Osteocyte (in vitro differentiated cells): ENCODE results near the gene EPHA2. TPM values are rescaled to one million over a fixed set of nuclear protein-coding genes. Genes with fewer than 3 reads are reported as not detected.
"Not testable (repeated sequence)": the region's sequence is repeated elsewhere in the genome, so short reads cannot be mapped to it uniquely, and the experiment has no call there.

ENCODE experiments used
- DNase-seq: peaks from one replicate; pipeline ENCODE4 v3.0.0; 2021; ENCODE audit warnings: mixed read lengths; ENCODE audit not compliant: unreplicated experiment; ENCODE audit errors: extremely low spot score
- H3K27ac Mint-ChIP-seq: one replicate; pipeline ENCODE4 v1.8.0; 2021; ENCODE audit warnings: mild to moderate bottlenecking, mixed read lengths; ENCODE audit not compliant: unreplicated experiment
- H3K27me3 Mint-ChIP-seq: one replicate; pipeline ENCODE4 v1.8.0; 2021; ENCODE audit warnings: mixed read lengths; ENCODE audit not compliant: unreplicated experiment
- H3K36me3 Mint-ChIP-seq: one replicate; pipeline ENCODE4 v1.8.0; 2021; ENCODE audit warnings: mixed read lengths; ENCODE audit not compliant: unreplicated experiment
- H3K4me1 Mint-ChIP-seq: one replicate; pipeline ENCODE4 v1.8.0; 2021; ENCODE audit warnings: mixed read lengths; ENCODE audit not compliant: unreplicated experiment
- H3K4me3 Mint-ChIP-seq: one replicate; pipeline ENCODE4 v1.8.0; 2021; ENCODE audit warnings: mild to moderate bottlenecking, moderate library complexity, mixed read lengths; ENCODE audit not compliant: unreplicated experiment
- H3K9me3 Mint-ChIP-seq: one replicate; pipeline ENCODE4 v1.8.0; 2021; ENCODE audit warnings: mixed read lengths; ENCODE audit not compliant: unreplicated experiment
- total RNA-seq: library from RNA; stranded (reverse); gene quantifications from 2 replicates; pipeline ENCODE4 v1.2.1, GENCODE V29; 2021
- TF ChIP-seq, protein P1 (sequence below): fragments of 200-600 bp; sonication (generic); IDR thresholded peaks from 2 replicates; pipeline ENCODE4 v1.5.0; 2021; ENCODE audit warnings: antibody characterized with exemption, mild to moderate bottlenecking, moderate library complexity

Gene EPHA2
- total RNA-seq, 1 donor from 2014 or later, result 152 TPM

DNA sequence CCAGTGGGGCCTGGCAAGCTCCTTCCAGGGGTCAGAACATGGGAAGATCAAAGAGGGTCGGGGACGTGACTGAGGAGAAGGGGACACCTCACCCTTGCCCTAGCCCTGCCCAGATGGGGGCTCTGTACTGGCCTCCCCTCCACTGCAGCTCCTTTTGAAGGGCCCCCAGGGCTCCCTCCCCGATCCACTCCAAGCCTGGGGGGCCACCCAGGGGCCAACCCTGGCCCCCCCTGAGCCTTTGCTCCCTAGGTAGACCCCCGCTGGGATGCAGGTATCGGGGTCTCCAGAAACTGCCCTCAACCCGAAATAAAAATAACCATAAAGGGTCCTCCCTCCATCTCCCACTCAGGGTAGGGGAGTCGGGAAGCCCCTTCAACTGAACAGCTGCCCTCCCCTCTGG, 45.0 kb downstream of the EPHA2 start:
- TF ChIP-seq, protein P1, sequence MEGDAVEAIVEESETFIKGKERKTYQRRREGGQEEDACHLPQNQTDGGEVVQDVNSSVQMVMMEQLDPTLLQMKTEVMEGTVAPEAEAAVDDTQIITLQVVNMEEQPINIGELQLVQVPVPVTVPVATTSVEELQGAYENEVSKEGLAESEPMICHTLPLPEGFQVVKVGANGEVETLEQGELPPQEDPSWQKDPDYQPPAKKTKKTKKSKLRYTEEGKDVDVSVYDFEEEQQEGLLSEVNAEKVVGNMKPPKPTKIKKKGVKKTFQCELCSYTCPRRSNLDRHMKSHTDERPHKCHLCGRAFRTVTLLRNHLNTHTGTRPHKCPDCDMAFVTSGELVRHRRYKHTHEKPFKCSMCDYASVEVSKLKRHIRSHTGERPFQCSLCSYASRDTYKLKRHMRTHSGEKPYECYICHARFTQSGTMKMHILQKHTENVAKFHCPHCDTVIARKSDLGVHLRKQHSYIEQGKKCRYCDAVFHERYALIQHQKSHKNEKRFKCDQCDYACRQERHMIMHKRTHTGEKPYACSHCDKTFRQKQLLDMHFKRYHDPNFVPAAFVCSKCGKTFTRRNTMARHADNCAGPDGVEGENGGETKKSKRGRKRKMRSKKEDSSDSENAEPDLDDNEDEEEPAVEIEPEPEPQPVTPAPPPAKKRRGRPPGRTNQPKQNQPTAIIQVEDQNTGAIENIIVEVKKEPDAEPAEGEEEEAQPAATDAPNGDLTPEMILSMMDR, result no peak
- Mint-ChIP-seq H3K4me3 (no peak overlapping the region), H3K27me3 (no peaks in the 10 kb centered on the region), H3K4me1 (peaks cover 19% of the 10 kb centered on the region), H3K27ac (no peak overlapping the region), H3K36me3 (no peaks in the 10 kb centered on the region), H3K9me3 (peaks cover 4% of the 10 kb centered on the region)
- no peak for DNase-seq

DNA sequence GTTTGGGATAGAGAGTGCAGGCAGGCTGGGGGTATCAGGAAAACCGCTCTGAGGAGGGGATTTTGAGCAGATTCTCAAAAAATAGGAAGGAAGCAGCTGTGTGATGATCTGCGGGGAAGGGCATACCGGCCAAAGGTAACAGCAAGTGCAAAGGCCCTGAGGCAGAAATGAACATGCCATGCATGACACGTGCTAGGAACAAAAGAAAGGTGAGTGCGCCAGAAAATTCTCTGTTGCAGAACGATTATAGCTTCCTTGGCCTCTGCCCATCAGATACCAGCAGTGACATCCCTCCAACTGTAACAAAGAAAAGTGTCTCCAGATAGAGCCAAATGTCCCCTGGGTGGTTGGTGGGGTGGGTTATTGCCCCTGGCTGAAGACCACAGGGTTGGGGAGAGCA, 45.4 kb downstream of the EPHA2 start:
- peak overlapping the region; percentile 29 for H3K27ac Mint-ChIP-seq
- peaks cover 4% of the 10 kb centered on the region for H3K9me3 Mint-ChIP-seq
- peaks cover 19% of the 10 kb centered on the region for H3K4me1 Mint-ChIP-seq
- no peaks in the 10 kb centered on the region for H3K36me3 Mint-ChIP-seq
- no peak overlapping the region for H3K4me3 Mint-ChIP-seq
- H3K27me3 Mint-ChIP-seq, result no peaks in the 10 kb centered on the region
- TF ChIP-seq, protein P1, result no peak
- no peak for DNase-seq

DNA sequence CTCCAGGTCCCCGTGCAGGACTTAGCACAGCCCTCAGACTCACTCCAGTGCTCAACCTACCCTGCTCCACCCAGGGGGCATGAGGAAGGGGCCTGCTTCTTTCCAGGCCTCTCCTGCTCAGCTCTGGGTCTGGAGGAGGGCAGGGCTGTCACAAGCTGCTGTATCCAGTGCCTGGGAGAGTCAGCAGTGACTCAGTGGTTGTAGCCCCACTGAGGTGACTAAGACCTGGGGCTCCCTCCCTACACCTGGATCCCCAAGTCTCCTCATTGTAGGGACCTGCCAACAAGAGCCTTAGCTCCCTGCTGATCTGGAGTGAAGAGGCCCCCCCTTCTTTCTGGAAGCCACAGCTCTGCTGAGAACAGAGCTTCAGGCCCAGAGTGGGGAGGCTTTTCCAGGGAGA, 46.3 kb downstream of the EPHA2 start:
- H3K4me3 Mint-ChIP-seq, result no peak overlapping the region
- peaks cover 19% of the 10 kb centered on the region for H3K4me1 Mint-ChIP-seq
- H3K27ac Mint-ChIP-seq, result no peak overlapping the region
- no peaks in the 10 kb centered on the region for H3K36me3 Mint-ChIP-seq
- TF ChIP-seq, protein P1, result no peak
- peaks cover 4% of the 10 kb centered on the region for H3K9me3 Mint-ChIP-seq
- H3K27me3 Mint-ChIP-seq, result no peaks in the 10 kb centered on the region
- DNase-seq, result no peak

DNA sequence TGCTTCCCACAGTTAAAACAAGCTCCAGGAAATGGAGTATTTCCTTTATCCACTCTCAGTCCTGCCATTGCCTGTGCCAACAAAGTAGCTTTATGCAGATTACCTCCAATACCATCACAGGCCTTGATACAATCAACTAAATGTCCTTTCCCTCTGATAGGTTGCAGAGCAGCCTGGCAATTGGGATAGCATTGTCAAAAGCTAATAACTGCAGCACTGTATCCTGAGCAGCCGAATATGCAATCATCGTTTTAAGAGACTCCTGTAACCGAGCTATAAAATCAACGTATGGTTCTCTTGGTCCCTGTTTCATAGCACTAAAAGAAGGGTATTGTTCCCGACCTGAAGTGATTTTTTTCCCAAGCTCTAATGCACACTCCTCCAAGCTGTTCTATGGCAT, 48.8 kb downstream of the EPHA2 start:
- H3K9me3 Mint-ChIP-seq, DNase-seq, H3K27ac Mint-ChIP-seq: not testable (repeated sequence)

DNA sequence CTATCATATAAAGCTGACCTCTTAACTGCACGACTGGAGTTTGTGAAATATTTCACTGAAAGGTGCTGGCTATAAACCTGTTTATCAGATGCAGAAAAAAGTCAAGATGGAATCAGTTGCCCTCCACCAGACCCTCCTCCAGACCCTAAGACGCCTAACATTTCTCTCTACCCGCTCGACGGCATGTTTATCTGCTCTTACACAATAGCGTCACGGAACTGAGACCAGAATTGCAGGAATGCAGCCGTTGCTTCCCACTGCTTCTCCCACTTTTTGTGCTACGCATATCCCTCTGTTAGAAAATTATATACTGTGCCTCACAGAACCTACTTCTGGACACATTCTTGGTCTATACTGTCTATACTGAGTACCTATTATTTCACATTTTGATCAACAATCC, 54.2 kb downstream of the EPHA2 start:
- Mint-ChIP-seq H3K9me3 (peaks cover 3% of the 10 kb centered on the region), H3K27me3 (peaks cover 3% of the 10 kb centered on the region), H3K4me3 (no peak overlapping the region), H3K4me1 (no peaks in the 10 kb centered on the region), H3K27ac (no peak overlapping the region), H3K36me3 (no peaks in the 10 kb centered on the region)
- DNase-seq, result no peak
- TF ChIP-seq, protein P1, result no peak

More for the DNA sequence above, 48.8 kb downstream of the EPHA2 start:
- H3K27me3 Mint-ChIP-seq, H3K4me1 Mint-ChIP-seq, H3K36me3 Mint-ChIP-seq, H3K4me3 Mint-ChIP-seq: not testable (repeated sequence)

DNA sequence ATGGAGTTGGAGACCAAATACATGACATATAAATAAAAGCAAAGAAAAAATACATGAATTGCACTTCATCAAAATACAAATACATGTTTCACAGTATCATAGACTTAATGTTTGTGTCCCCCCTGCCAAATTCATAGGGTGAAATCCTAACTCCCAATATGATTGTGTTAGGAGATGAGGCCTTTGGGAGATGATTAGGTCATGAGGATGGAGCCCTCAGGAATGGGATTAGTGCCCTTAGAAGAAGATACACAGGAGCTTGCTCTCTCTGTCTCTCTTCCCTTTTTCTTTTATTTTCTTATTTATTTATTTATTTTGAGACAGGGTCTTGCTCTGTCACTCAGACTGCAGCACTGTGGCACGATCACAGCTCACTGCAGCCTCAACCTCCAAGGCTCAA, 56.5 kb downstream of the EPHA2 start:
- H3K4me1 Mint-ChIP-seq, result no peaks in the 10 kb centered on the region
- no peak overlapping the region for H3K4me3 Mint-ChIP-seq
- no peak overlapping the region for H3K27ac Mint-ChIP-seq
- no peaks in the 10 kb centered on the region for H3K36me3 Mint-ChIP-seq
- TF ChIP-seq, protein P1, result no peak
- H3K27me3 Mint-ChIP-seq, result peaks cover 5% of the 10 kb centered on the region
- DNase-seq, result no peak
- H3K9me3 Mint-ChIP-seq, result peaks cover 3% of the 10 kb centered on the region
